AG04450 (cell line): ENCODE results near the gene CD1D. TPM values are rescaled to one million over a fixed set of nuclear protein-coding genes. Genes with fewer than 3 reads are reported as not detected.

Source experiments
- CTCF ChIA-PET: fragments of 300-600, 350-600 bp; formaldehyde crosslinking; extraction: SDS; loops from one replicate; lab custom pipeline; 2022; ENCODE audit warnings: antibody characterized with exemption, inconsistent platforms; lab: Charles Lee
- POLR2A ChIA-PET: fragments of 350-600 bp; formaldehyde crosslinking; extraction: SDS; loops from one replicate; lab custom pipeline; 2021; ENCODE audit warnings: antibody characterized with exemption, inconsistent platforms; lab: Yijun Ruan, JAX
- DNase-seq: peaks from one replicate; pipeline ENCODE4 v3.0.0-alpha.2; 2011; ENCODE audit warnings: low read depth, low spot score
- H3K27ac ChIP-seq: one replicate; pipeline ENCODE4 v1.5.1; 2012; ENCODE audit warnings: low read depth, low read length, control low read depth
- H3K27me3 ChIP-seq: one replicate; pipeline ENCODE4 v1.6.0; 2012; ENCODE audit warnings: low read length; ENCODE audit not compliant: control insufficient read depth, insufficient read depth
- H3K4me3 ChIP-seq: 2 replicates; pipeline ENCODE4 v1.5.1; 2011; ENCODE audit warnings: mild to moderate bottlenecking, low read depth, low read length, control low read depth
- H3K9me3 ChIP-seq: 2 replicates; pipeline ENCODE4 v1.5.1; 2012; ENCODE audit warnings: low read length; ENCODE audit not compliant: control insufficient read depth, insufficient read depth
- CTCF ChIP-seq: IDR thresholded peaks from 2 replicates; pipeline ENCODE4 v1.5.1; 2011; ENCODE audit warnings: low read depth, low read length, control low read depth, inconsistent platforms
- polyA plus RNA-seq: library from polyadenylated mRNA; depleted of rRNA; stranded (reverse); fragments of >200 nt; gene quantifications from 2 replicates; pipeline ENCODE4 v1.2.3, GENCODE V29; 2011

Gene CD1D
- polyA plus RNA-seq, 1 experiment = not detected

GRCh38 chr1:158189624-158190023 lies 8.9 kb downstream of the CD1D start:
- peaks cover 3% of the 10 kb centered on the region for H3K27me3 ChIP-seq
- H3K9me3 ChIP-seq = no peaks in the 10 kb centered on the region
- no peak for DNase-seq
- no peak overlapping the region for H3K27ac ChIP-seq
- ChIA-PET CTCF (interaction anchor here (0.9 to 2.8 kb wide), 3 partner anchors 14 to 881 kb away, joined by 3 to 16 read pairs (median 4); no protein-coding TSS in a partner anchor), POLR2A (no interaction called here)
- TF ChIP-seq CTCF = no peak
- H3K4me3 ChIP-seq = no peak overlapping the region

GRCh38 chr1:158191299-158191698 lies 10.6 kb downstream of the CD1D start:
- Histone ChIP-seq H3K27ac (no peak overlapping the region), H3K4me3 (no peak overlapping the region), H3K27me3 (peaks cover 3% of the 10 kb centered on the region), H3K9me3 (no peaks in the 10 kb centered on the region)
- ChIA-PET CTCF (interaction anchor here (2.8 kb wide), 1 partner anchor 13 kb away, joined by 16 read pairs; no protein-coding TSS in a partner anchor), POLR2A (no interaction called here)
- TF ChIP-seq CTCF = no peak
- DNase-seq = no peak

DNA sequence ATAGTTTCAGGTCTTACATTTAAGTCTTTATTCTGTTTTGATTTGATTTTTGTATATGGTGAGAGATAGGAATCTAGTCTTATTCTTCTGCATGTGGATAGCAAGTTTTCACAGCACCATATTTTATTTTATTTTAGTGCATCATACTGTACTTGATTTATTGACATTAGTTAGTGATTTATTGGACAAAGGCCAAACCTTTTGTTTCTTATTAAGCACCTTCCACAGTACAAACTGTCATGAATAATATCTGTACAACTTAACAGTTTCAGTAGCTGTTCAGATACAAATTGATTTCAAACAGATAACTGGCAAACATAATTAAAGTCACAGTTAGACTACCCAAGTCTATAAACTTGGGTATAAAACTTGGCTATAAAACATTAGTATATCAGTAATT lies 15.8 kb downstream of the CD1D start:
- Histone ChIP-seq H3K4me3 (no peak overlapping the region), H3K27me3 (peaks cover 4% of the 10 kb centered on the region), H3K9me3 (no peaks in the 10 kb centered on the region), H3K27ac (no peak overlapping the region)
- ChIA-PET POLR2A (no interaction called here), CTCF (no interaction called here)
- no peak for DNase-seq
- no peak for TF ChIP-seq CTCF

- no peak for DNase-seq
- CTCF ChIA-PET = interaction anchor here (0.7 kb wide), 1 partner anchor 994 kb away, joined by 3 read pairs; no protein-coding TSS in a partner anchor
- Histone ChIP-seq H3K4me3 (no peak overlapping the region), H3K9me3 (no peaks in the 10 kb centered on the region), H3K27ac (no peak overlapping the region), H3K27me3 (peaks cover 4% of the 10 kb centered on the region)
- TF ChIP-seq CTCF = no peak
- POLR2A ChIA-PET = no interaction called here
These were observed 19.2 kb downstream of the CD1D start for GRCh38 chr1:158199849-158200248.

DNA sequence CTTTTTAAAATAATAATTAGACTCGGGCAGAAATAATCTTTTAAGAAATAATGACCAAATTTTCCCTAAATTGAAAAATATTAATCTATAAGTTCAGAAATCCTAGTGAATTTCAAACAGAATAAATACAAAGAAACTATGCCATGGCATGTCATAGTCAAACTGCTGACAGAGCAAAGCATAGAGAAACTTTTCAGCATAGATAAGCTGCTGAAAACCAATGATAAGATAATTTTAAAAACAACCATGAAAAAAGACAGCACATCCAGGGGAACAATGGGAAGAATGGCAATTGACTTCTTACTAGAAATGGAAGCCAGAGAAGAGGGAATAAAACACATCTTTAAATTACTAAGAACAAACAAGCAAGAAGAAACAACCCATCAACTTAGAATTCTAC lies 19.8 kb downstream of the CD1D start:
- peaks cover 4% of the 10 kb centered on the region for H3K27me3 ChIP-seq
- CTCF ChIA-PET = no interaction called here
- POLR2A ChIA-PET = no interaction called here
- no peak overlapping the region for H3K27ac ChIP-seq
- no peak overlapping the region for H3K4me3 ChIP-seq
- DNase-seq = no peak
- no peaks in the 10 kb centered on the region for H3K9me3 ChIP-seq
- no peak for TF ChIP-seq CTCF
